SK-N-MC (cell line): ENCODE data around the gene SPAG6.

Experiments used
- EZH2 ChIP-seq: fragments of 200-600 bp; sonication (generic); IDR thresholded peaks from one replicate; pipeline ENCODE4 v1.6.1; 2017; ENCODE audit warnings: antibody characterized with exemption
- POLR2AphosphoS5 ChIP-seq: IDR thresholded peaks from 2 replicates; pipeline ENCODE4 v1.6.1; 2012; ENCODE audit warnings: mild to moderate bottlenecking, low read depth, low read length, borderline replicate concordance

DNA sequence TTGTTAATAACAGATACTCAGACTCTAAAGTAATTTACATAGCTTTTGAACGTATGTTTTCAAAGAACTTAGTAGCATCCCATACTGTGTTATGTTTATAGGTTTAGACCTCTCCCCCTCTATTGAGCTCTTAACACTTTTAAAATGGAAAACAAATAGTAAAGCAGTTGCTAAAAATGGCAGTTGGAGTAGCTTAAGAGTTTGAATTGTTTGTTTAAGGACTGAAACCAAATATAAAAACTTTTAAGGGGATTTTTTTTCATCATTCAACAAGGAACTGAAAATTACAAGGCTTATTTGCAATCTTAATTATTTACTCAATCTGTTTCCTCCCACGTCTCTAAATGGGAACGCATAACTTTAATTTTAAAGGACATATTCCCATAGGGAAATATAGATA lies 1.6 kb upstream of the SPAG6 start:
- no peak for TF ChIP-seq EZH2
- TF ChIP-seq POLR2AphosphoS5, result no peak
